Vagina (tissue), 2 donors: ENCODE measurements around the gene C10orf105. TPM values are rescaled to one million over a fixed set of nuclear protein-coding genes. Genes with fewer than 3 reads are reported as not detected.

Experiments used
- DNase-seq, 2 donors: peaks; one replicate each; pipeline ENCODE4 v3.0.0-alpha.2; 2017; ENCODE audit errors: extremely low spot score in 2 of 2
- H3K27ac ChIP-seq: fragments of 200-600 bp; sonication (generic); one replicate; pipeline ENCODE4 v1.5.1; 2019
- H3K27me3 ChIP-seq: fragments of 200-600 bp; sonication (generic); one replicate; pipeline ENCODE4 v1.5.1; 2019
- H3K36me3 ChIP-seq, 2 donors: fragments of 200-600 bp; sonication (generic); one replicate each; pipeline ENCODE4 v1.5.1; 2017 to 2019
- H3K4me1 ChIP-seq: fragments of 200-600 bp; sonication (generic); one replicate; pipeline ENCODE4 v1.5.1; 2019
- H3K4me3 ChIP-seq, 2 donors: fragments of 200-600 bp; sonication (generic); 1 replicate in 1 of 2; 2 replicates in 1 of 2; pipeline ENCODE4 v1.5.1; 2016 to 2019
- H3K9me3 ChIP-seq: fragments of 200-600 bp; sonication (generic); one replicate; pipeline ENCODE4 v1.5.1; 2019
- POLR2A ChIP-seq, 2 donors: fragments of 450-650 bp; IDR thresholded peaks; one replicate each; pipeline ENCODE4 v1.6.1; 2017; ENCODE audit warnings: antibody characterized with exemption in 2 of 2, mild to moderate bottlenecking in 2 of 2, moderate library complexity in 2 of 2
- POLR2AphosphoS5 ChIP-seq, 2 donors: sonication (generic); formaldehyde crosslinking; IDR thresholded peaks; one replicate each; pipeline ENCODE4 v1.9.0; 2017; ENCODE audit warnings: antibody characterized with exemption in 2 of 2, mild to moderate bottlenecking in 2 of 2, low read depth in 1 of 2; ENCODE audit not compliant: insufficient read depth in 1 of 2
- intact Hi-C: fragments of 100-400 bp; cut with DNase I; formaldehyde crosslinking; loops from one replicate; pipeline ENCODE4 v1.15.1; 2023
- total RNA-seq: library from RNA; depleted of rRNA; stranded (reverse); fragments of >200 nt; gene quantifications from one replicate; pipeline ENCODE4 v1.2.3, GENCODE V29; 2016
- TF ChIP-seq, protein P1 (sequence below), 3 experiments: fragments of 450-650 bp in 2 of 3; fragments of 200-600 bp in 1 of 3; sonication (generic) in 1 of 3; IDR thresholded peaks; one replicate each; pipeline ENCODE4 v1.5.1; 2017 to 2019; ENCODE audit warnings: antibody characterized with exemption in 3 of 3, mild to moderate bottlenecking in 2 of 3, moderate library complexity in 2 of 3

Gene C10orf105
- total RNA-seq, 1 donor from 2014 or later, result 0.49 TPM

- intact Hi-C loops, result loop anchor here (10.0 kb wide), 1 partner anchor 295 kb away; the partner anchor contains the start of gene CDH23
- TF ChIP-seq POLR2A (IDR thresholded peaks at IDR 0.05), result no peak
- no peak for TF ChIP-seq POLR2AphosphoS5 (IDR thresholded peaks at IDR 0.05; ENCODE audit: insufficient read depth in 1 of 2, low read depth in 1 of 2)
- TF ChIP-seq, protein P1, sequence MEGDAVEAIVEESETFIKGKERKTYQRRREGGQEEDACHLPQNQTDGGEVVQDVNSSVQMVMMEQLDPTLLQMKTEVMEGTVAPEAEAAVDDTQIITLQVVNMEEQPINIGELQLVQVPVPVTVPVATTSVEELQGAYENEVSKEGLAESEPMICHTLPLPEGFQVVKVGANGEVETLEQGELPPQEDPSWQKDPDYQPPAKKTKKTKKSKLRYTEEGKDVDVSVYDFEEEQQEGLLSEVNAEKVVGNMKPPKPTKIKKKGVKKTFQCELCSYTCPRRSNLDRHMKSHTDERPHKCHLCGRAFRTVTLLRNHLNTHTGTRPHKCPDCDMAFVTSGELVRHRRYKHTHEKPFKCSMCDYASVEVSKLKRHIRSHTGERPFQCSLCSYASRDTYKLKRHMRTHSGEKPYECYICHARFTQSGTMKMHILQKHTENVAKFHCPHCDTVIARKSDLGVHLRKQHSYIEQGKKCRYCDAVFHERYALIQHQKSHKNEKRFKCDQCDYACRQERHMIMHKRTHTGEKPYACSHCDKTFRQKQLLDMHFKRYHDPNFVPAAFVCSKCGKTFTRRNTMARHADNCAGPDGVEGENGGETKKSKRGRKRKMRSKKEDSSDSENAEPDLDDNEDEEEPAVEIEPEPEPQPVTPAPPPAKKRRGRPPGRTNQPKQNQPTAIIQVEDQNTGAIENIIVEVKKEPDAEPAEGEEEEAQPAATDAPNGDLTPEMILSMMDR (IDR thresholded peaks at IDR 0.05), result no peak
- Histone ChIP-seq H3K36me3 (no peaks in the 10 kb centered on the region), H3K4me1 (peaks cover 5% of the 10 kb centered on the region), H3K27me3 (no peaks in the 10 kb centered on the region), H3K27ac (no peak overlapping the region), H3K4me3 (no peak overlapping the region), H3K9me3 (no peaks in the 10 kb centered on the region)
- no peak for DNase-seq
Measured at GRCh38 chr10:71690094-71690720, 29.4 kb downstream of the C10orf105 start.

DNA sequence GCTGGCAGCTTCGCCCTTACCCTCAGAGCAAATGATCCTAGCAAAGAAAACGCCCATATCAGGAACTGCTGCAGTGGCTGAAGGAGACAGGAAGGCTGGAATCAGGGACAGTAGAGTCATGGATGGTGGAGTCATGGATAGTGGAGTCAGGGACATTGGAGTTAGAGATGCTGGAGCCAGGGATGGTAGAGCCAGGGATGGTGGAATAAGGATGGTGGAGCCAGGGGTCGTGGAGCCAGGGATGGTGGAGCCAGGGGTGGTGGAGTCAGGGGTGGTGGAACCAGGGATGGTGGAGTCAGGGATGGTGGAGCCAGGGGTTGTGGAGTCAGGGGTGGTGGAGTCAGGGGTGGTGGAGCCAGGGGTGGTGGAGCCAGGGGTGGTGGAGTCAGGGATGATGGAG, 31.3 kb downstream of the C10orf105 start:
- TF ChIP-seq, protein P1 (IDR thresholded peaks at IDR 0.05), result no peak
- no peak for TF ChIP-seq POLR2AphosphoS5 (IDR thresholded peaks at IDR 0.05; ENCODE audit: insufficient read depth in 1 of 2, low read depth in 1 of 2)
- no peak for TF ChIP-seq POLR2A (IDR thresholded peaks at IDR 0.05)
- no peaks in the 10 kb centered on the region for H3K9me3 ChIP-seq
- no peak for DNase-seq
- no peak overlapping the region for H3K27ac ChIP-seq
- H3K36me3 ChIP-seq, result no peaks in the 10 kb centered on the region
- no peaks in the 10 kb centered on the region for H3K27me3 ChIP-seq
- H3K4me1 ChIP-seq, result no peaks in the 10 kb centered on the region
- no peak overlapping the region for H3K4me3 ChIP-seq
- intact Hi-C loops, result no loop called here

DNA sequence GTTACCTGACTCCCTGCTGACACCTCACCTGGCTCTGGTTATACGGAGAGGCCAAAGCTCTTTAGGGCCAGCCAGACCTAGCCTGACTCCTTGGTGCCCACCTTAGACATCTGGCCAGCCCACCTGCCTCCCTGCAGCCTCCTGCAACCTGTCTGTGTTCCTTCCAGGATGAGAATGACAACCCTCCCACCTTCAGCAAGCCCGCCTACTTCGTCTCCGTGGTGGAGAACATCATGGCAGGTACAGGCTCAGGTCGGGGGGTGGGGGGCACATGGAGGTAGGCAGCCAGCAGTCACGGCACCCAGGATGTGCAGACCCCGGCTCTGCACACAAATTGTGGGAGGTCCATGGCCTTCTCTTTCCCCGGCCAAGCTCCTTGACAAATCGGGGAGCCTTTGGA, 32.1 kb downstream of the C10orf105 start:
- no peaks in the 10 kb centered on the region for H3K9me3 ChIP-seq
- TF ChIP-seq, protein P1 (IDR thresholded peaks at IDR 0.05), result no peak
- TF ChIP-seq POLR2A (IDR thresholded peaks at IDR 0.05) (no peak), POLR2AphosphoS5 (IDR thresholded peaks at IDR 0.05; ENCODE audit: insufficient read depth in 1 of 2, low read depth in 1 of 2) (no peak)
- no peaks in the 10 kb centered on the region for H3K4me1 ChIP-seq
- intact Hi-C loops, result no loop called here
- DNase-seq, result no peak
- H3K27me3 ChIP-seq, result no peaks in the 10 kb centered on the region
- no peaks in the 10 kb centered on the region for H3K36me3 ChIP-seq
- no peak overlapping the region for H3K4me3 ChIP-seq
- H3K27ac ChIP-seq, result no peak overlapping the region

DNA sequence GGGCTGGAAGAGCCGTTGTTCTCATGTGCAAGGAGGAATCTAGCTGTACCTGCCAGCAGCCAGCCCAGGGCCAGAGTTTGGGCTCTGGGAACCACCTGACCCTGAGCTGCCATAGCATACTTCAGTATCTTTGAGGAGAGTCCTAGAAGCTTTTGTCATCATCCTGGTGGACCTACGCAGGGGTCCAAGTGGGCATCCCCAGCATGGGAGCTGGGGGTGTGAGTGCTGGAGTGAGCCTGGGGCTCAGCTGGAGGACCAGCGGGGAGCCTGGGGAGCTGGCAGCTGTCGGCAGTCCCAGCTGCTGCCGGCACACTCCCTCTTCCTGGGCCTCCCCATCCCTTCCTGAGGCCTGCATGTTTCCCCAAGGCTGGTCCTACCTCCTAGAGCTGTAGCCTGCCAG, 32.5 kb downstream of the C10orf105 start:
- Histone ChIP-seq H3K27me3 (no peaks in the 10 kb centered on the region), H3K9me3 (no peaks in the 10 kb centered on the region), H3K36me3 (no peaks in the 10 kb centered on the region), H3K27ac (no peak overlapping the region), H3K4me3 (no peak overlapping the region), H3K4me1 (no peaks in the 10 kb centered on the region)
- intact Hi-C loops, result no loop called here
- no peak for DNase-seq
- TF ChIP-seq, protein P1 (IDR thresholded peaks at IDR 0.05), result no peak
- no peak for TF ChIP-seq POLR2A (IDR thresholded peaks at IDR 0.05)
- no peak for TF ChIP-seq POLR2AphosphoS5 (IDR thresholded peaks at IDR 0.05; ENCODE audit: insufficient read depth in 1 of 2, low read depth in 1 of 2)

- intact Hi-C loops, result no loop called here
Measured at GRCh38 chr10:71685554-71686232, 33.9 kb downstream of the C10orf105 start.

More at GRCh38 chr10:71685554-71686232, 33.9 kb downstream of the C10orf105 start:
- no peak overlapping the region for H3K27ac ChIP-seq
- TF ChIP-seq POLR2AphosphoS5 (IDR thresholded peaks at IDR 0.05; ENCODE audit: insufficient read depth in 1 of 2, low read depth in 1 of 2) (no peak), POLR2A (IDR thresholded peaks at IDR 0.05) (no peak)
- TF ChIP-seq, protein P1 (IDR thresholded peaks at IDR 0.05), result no peak
- H3K4me3 ChIP-seq, result no peak overlapping the region
- no peaks in the 10 kb centered on the region for H3K9me3 ChIP-seq
- DNase-seq, result no peak
- no peaks in the 10 kb centered on the region for H3K4me1 ChIP-seq
- H3K27me3 ChIP-seq, result no peaks in the 10 kb centered on the region
- no peaks in the 10 kb centered on the region for H3K36me3 ChIP-seq
